PFSK-1 (cell line): ENCODE data around the gene ZNF655.

Source experiments
- POLR2AphosphoS5 ChIP-seq: IDR thresholded peaks from 2 replicates; pipeline ENCODE4 v1.6.1; 2012; ENCODE audit warnings: low read depth, mild to moderate bottlenecking, control low read depth, low read length, moderate library complexity
- TAF1 ChIP-seq: IDR thresholded peaks from 2 replicates; pipeline ENCODE4 v1.6.1; 2012; ENCODE audit warnings: low read length, control low read depth, borderline replicate concordance; ENCODE audit not compliant: insufficient read depth

DNA sequence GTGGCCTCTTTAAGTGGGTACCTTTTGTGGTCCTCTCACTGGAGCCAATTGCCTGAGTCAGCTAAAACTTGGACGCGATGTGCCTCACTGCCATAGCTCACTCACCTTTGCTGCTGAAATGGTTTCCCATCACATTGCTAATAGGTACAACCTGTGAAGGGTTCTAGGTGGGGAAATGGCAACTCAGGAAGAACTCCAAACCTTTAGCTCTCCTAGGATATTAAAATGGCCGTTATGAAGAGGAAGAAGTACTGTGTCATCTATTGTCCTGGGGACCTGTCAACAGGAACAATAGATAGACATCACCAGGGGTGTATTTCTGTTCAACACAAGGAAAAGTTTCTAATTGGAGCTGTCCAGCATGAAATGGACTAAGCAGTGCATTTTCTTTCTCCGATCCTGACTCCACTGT, 1.2 kb upstream of the ZNF655 start:
- TF ChIP-seq TAF1 (no peak), POLR2AphosphoS5 (no peak)
